Hematopoietic multipotent progenitor cell treated with erythropoietin and hydrocortisone succinate and interleukin-3 and kit ligand, for 17 days (in vitro differentiated cells): ENCODE measurements around the gene CALML3.

Source experiments
- DNase-seq: peaks from one replicate; pipeline ENCODE4 v3.0.0-alpha.2; 2015; ENCODE audit warnings: low spot score

CALML3 gene

DNA sequence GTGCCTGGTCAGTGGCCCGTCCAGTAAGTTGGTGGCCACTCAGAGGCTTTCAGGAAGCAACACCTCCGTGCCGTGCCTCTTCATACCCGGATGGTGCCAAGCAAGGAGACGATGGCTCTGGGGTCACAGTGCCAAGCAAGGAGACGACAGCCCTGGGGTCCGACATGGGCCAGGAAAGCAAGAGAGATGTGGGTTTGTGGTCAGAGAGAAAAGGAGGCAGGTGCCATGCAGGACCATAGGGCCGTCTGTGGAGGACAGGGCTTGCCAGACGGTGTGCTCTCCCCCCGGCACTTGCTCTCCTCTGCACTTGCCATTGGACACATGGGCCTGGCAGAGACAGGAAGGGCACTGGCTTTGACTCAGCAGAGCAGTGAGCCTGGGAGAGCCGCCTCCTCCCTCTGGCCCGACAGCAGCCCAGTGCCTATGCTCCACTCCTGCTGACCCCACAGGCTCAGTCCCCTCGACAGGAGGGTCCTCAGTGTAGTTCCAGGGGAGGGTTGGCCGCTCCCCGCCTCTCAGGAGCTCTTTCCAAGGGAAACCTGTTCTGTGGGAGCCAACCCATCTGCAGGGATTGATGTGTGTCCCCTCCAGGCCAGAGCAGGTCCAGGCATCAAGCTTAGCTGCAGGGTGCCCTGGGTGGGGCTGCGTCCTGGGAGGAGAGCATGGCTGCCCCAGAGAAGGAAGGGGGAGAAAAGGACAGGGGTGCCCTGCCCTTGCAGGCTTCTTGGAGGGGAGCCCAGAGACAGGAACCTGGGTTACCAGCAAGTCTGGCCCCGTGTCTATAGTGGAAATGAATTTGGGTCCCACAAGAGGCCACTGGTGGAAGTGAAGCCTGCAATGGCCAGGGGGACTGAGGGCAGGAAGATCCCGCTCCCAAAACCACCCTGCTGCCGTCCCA, 17.8 kb upstream of the CALML3 start:
- DNase-seq: no peak

DNA sequence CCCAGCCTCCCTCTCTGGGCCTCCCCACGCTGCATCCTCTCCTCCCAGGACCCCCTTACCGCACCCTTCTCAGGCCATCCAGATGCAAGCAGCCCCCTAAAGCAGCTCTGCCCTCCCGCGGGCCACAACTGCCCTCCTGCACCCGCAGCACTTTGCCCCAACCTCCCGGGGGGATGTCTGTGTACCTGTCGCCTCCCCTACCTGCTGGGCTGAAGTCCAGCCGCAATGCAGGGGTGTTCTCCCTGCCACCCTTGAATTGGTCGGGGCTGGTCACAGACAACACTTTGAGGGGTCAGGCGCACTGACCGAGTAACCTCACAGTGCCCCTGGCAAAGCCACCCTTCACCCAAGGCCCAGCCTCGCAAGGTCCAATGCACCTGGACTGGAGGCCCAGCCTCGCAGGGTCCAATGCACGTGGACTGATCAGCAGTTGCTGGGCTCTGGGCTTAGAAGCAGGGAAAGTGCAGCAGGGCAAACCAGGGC, 17.1 kb upstream of the CALML3 start:
- DNase-seq: no peak

DNA sequence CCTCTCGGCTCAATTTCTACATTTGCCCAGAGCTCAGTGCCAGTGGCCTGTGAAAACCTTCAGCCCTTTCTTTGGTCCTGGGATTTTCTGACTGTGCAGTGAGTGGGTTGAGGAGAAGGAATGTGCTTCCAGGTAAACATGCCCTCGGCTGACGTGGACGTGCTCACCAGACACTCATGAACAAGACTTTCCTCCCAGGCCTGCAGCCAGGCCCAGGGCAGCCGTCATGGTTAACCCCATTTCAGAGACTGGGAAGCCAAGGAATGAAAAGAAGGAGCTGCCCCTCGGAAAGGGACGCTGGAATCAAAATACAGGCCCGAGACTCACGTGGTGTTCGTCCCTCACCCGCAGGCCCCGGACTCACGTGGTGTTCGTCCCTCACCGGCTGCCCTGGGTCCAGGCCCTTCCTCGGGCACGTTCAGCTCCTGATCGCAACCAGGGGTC, 16.6 kb upstream of the CALML3 start:
- DNase-seq: no peak

GRCh38 chr10:5508786-5509185, 16.0 kb upstream of the CALML3 start:
- no peak for DNase-seq

GRCh38 chr10:5509236-5509635, 15.5 kb upstream of the CALML3 start:
- no peak for DNase-seq

- no peak for DNase-seq
Observed at GRCh38 chr10:5509691-5510090, 15.1 kb upstream of the CALML3 start.

DNA sequence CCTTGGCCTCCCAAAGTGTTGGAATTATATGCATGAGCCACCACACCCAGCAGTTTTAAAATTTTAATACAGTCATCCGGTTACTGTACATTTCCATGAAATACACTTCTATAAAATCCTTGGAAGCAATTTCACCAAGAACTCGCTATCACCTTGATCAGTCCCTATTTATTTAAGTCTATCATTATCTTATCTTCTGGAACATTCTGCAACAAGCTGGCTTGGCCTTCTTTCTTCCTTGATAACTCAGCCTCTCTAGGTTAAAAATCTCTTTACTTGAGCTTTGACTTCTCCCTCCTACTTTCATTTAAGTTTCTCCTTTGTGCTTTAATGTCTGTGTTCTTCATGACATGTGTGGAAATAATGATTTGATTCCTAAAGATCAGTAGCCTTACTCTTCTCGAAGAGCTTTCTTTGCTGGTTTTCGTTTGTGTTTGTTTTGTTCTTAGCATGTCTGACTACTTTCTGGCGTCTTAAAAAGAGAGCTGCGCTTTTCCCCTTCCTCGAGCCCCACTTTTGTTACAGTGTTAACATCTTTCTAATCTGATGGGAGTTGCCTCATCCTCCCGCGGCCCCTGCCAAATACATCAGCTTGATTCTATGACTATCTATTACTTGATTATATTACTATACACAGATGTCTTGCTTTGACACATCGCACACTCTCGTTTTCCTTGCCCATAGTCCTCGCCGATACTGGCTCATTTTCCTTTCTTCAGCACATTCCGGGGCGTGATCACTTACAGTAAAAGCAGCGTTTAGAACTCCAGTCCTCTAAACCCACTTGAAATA, 14.3 kb upstream of the CALML3 start:
- DNase-seq: no peak

- no peak for DNase-seq
Observed at GRCh38 chr10:5511231-5511884, 13.4 kb upstream of the CALML3 start.

DNA sequence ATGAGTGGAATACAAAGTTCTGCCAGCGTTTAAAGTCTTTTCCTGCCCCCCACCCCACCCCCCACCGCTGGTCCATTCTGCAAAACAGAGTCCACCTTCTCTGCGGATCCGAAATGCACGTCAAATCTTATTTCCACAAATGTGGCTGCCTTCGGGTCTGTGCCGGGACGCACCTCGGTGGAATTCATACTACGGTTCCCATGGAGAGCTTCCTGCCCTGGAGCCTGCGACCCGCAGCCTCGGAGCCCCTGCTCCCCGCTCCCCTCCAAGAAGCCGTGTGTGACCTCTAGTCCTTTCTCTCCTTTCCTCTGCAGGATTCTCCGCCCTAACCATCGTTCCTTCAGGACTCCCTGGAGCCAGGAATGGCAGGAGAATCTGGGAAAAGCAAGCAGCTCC, 12.9 kb upstream of the CALML3 start:
- no peak for DNase-seq

GRCh38 chr10:5512331-5512730, 12.4 kb upstream of the CALML3 start:
- no peak for DNase-seq

GRCh38 chr10:5512881-5513612, 11.7 kb upstream of the CALML3 start:
- DNase-seq: no peak

DNA sequence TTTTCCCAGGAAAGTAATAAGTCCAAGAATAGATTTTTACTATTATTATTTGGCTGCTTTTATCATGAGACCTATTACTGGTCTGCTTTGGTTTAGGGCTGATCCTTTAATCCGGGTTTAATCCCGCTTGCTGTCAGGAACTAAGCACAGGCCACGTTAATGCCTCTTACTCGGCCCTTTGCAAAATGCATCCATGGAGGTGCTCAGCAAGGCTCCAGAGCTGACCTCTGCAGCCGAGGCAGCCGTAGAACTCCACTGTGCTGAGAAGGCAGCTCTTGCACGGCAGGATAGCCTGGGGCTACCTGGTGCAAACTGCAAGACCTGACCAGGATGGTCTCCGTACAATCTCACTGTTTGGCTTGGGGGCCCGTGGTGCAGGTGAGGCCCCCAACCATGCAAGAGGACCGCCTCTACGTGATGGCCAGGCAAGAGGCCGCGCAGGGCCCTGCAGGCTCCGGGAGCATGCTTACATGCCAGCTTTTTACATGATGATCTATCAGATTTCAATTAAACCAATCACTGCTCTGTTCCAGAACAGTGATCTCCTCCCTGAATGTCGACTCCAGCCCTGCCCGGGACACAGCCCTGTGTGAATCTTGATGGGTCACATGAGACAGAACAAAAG, 10.4 kb upstream of the CALML3 start:
- DNase-seq: no peak

- DNase-seq: no peak
Observed at GRCh38 chr10:5515948-5516761, 8.6 kb upstream of the CALML3 start.

DNA sequence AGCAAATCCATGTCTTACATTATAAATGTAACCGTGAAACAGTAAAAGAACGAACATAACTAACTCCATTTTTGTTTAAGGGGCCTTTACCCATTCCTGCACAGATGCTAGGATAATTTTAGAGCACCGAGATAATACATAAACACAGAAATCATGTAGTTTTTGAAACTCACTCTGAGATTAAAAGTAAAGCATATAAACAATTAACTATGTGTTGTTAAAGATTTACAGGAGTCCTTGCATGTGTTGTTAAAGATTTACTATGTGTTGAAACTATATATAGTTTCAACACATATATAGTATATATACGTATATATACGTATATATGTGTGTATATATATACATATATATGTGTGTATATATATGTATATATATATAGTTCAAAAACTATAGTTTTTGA, 7.2 kb upstream of the CALML3 start:
- no peak for DNase-seq

- no peak for DNase-seq
Observed at GRCh38 chr10:5518143-5518542, 6.6 kb upstream of the CALML3 start.

DNA sequence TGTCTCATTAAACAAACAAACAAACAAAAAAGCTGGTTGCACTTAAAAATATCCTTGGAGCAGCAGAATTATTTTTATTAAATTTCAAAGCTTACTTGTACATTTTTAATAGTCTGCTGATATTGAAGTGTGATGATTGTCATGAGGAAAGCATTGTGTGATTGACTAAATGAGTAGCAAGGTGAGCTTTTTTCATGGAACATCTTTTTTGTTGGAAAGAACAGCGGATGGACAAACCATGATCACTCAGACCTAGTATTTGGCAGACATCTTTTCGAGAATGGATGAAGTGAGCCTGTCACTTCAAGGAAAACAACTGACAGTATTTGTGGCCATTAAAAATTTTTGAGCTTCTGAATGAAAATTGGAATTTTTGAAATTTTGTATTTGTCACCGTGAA, 5.7 kb upstream of the CALML3 start:
- DNase-seq: no peak

GRCh38 chr10:5522913-5523560, 1.7 kb upstream of the CALML3 start:
- DNase-seq: no peak

GRCh38 chr10:5523796-5524574, 776 bp upstream of the CALML3 start:
- no peak for DNase-seq
